GM18520 (cell line): Measurements from ENCODE around the gene TAF1B.

Source experiments
- ATAC-seq: cut with Tn5 transposase; IDR thresholded peaks from one replicate; pipeline ENCODE4 v1.9.1; 2021; ENCODE audit not compliant: unreplicated experiment

The TAF1B gene

DNA sequence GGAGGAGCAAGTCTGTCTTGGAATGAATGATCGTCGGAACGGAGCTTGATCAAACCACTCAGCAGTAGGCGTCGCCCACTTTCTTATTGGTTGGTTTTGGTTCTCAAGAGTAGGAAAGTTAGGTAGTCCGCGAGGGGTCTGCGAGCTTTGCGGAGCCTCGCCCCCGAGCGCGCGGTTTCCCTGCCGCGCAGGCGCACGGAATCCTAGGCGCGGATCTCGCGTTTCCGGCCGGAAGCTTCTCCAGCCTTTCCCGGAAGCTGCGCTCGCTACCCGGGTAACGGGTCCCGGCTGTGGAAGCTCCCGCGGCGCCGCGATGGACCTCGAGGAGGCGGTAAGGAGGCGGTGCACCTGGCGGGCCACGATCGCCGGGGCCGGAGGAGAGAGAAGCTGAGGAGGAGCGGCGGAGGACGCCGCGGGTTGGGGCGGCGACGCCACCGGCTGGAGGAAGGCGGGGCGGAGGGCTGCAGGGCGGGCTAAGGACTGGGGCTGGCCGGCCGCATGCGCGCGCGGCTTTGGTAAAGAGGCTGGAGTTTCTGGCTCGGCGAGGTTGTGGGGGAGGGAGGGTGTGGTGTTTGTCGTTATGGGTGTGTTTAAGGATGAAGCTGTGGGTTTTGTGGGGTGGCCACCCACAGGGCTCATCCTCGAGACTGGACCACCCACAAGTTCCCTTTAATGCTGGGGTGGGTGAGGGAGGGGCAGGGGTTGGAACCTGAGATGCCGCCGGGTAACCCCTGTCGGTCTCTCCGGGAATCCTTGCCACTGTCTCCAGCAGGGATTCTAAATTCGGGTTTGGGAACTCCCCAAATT is at the start of gene TAF1B:
Gene TAF1B, plus strand, starts transcription at position 246 of the 807 bp plus-strand sequence. Its CDS starts 68 bp downstream, at position 314.
- ATAC-seq: peak; percentile 63

DNA sequence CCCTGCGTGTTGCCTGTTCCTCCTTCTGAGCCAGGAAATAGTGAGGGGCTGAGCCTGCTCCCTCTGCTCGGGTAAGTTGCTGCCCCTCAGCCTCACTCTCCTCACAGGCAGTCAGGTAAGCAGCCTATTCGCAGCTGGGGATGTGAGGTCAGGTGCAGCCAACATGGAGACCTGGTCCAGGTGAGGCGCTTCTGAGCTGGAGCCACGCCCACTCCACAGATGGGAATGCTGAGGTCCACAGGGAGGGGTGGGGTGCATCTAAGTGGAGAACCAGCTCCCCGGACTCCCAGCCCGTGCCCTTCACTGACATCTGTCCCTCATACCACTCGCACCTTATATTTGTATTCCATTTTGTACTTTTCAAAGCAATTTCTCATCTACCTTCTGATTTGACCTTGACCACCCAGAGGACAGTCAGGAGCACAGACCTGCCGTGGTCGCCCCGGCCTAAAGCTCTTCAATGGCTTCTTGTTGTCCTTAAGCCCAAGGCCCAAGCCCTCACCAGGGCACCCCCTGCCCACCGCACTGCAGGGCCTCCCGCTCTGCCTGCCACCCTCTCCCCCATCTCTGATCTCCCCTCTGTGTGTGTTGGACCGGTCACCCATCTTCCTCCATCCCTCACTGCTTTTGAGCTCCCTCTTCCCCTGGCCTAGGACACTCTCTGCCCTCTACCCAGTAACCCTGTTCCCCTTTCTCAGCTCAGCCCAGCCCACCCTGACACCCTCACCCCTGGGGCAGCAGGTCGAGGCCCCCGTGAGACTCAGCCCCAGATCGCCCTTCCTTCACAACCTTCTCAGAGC is 49.2 kb upstream of the TAF1B start:
- no peak for ATAC-seq

DNA sequence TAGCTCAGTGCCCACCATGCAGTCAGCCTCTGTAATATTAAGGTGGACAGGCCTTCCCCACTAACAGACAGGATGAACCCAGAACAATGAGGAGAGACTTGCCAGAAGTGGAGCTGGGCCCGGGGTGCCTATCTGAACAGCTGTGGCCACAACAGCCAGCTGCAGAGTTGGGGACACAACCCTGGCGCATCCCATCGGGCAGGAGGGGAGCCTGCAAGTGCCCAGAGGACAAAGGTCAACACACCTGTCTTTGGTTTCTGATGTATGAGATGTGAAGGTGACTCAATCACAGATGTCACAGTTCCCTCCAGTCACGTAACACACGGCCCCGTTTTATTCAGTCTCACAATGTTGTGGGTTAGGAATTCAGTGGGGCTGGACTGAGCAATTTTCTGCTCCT is 48.2 kb upstream of the TAF1B start:
- ATAC-seq: no peak

DNA sequence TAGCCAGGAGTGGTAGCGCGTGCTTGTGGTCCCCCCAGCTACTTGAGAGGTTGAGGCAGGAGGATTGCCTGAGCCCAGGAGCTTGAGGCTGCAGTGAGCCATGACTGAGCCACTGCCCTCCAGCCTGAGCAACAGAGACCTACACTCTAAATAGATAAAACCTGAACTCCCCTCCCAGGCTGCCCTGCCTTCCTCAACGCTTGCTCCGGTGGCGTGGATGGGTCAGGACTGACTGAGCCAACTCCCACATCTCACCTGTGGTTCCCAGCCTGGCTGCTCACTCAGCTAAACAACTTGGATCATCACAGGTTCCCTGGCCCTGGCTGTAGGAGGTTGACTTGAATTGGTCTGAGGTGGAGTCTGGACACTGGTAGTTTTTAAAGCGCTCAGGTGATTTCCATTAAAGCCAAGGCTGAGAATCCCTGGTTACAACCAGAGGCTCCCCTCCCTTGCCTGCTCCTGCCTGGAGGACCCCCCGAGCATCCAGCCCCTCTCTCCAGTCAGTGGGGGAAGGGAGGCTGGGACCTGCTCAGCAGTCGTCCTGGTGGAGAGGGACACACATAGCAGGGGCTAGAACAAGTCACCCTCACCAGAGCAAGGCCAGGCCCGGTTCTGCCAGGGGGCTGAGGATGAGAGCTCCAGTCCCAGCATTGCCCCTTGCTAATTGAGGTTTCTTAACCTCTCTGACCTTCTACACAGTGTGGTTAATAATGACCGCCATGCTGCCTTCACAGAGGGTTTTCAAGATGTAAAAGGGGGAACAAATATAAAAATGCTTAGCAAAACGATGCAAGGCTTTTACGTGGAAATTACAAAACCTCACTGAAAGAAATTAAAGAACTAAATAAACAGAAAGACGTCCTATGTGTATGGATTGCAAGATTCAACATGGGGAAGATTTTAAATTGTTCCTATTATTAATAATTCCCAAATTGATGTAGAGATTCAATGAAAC is 46.9 kb upstream of the TAF1B start:
- ATAC-seq: no peak

DNA sequence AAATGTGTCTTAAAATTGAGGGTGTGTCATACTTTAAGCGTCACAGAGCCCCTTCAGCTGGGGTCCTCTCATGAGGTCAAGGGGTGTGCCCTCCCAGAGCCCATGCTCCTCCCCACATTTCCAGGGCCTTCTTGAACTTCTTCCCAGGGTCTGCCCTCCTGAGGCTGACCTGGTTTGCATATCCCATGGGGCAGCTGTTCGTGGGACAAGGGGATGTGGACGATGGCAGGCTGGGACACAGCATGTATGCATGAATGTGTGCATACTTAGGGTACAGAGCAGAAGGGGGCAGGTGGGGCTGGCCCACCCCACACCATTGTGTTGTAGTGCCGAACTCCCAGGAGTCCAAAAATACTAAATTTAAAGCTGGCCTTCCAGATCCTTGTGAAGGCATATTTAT is 46.2 kb upstream of the TAF1B start:
- no peak for ATAC-seq

DNA sequence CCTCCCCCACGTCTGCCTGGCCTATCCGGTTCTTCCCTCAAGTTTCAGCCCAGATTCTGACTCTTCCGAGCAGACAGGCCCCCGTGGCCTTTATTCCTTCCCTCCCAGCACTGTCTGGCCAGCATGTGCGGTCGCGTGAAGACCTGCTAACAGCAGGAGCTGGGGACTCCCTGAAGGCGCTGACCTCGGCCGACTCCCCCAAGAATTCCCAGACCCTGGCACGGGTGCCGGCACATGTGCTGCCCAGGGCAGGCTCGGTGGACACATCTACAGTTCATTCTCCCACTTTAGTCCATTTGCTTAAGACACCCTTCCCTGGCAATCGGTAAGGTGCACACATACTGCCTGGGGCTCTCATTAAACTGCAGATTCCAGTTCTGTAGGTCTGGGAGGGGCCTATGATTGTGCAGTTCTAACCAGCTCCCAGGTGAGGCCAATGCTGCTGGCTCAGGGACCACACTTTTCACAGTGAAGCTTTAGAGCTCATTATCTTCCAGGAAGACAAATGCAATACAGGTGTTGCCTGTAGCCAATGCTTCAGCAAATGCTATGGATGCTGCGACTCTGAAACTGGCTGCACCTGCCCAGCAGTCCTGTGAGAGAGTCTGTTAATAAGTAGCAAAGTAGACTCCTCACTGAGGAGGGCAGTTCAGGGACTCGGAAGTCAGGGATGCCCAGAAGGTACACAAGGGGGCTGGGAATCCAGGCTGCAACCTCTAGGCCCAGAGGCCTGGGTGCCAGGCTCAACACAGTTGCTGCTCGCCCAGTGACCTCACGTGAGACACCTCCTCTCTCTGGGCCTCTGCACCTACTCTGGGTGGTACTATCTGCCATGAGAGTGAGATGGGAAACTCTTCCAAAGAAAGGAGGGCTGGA is 45.4 kb upstream of the TAF1B start:
- no peak for ATAC-seq

DNA sequence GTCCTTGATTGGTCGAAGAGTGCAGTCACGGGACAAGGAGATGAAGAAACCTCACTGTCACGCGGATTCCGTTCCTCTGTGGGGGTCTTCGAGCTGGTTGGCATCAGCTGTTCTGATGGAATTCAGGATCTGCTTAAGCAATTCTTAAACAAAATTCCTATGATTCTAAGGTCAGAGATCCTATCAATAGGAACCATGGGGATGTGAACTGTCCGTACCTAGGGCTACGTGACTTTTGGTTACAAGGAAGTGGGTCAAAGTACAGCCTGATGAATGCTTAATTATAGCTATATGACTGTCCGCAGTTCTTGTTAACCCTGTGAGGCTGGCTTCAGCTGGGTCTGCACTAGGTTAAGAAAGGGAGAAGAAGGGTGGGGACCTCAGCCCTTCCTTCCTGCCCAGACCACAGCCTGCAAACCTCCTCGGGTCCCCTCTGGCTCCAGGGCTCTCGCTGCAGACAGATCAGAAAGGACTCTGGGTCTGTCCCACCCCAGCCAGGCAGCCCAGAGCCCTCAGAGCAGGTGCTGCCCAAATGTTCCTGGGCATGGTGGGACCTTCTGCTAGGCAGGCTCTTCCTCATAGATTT is 44.2 kb upstream of the TAF1B start:
- no peak for ATAC-seq

DNA sequence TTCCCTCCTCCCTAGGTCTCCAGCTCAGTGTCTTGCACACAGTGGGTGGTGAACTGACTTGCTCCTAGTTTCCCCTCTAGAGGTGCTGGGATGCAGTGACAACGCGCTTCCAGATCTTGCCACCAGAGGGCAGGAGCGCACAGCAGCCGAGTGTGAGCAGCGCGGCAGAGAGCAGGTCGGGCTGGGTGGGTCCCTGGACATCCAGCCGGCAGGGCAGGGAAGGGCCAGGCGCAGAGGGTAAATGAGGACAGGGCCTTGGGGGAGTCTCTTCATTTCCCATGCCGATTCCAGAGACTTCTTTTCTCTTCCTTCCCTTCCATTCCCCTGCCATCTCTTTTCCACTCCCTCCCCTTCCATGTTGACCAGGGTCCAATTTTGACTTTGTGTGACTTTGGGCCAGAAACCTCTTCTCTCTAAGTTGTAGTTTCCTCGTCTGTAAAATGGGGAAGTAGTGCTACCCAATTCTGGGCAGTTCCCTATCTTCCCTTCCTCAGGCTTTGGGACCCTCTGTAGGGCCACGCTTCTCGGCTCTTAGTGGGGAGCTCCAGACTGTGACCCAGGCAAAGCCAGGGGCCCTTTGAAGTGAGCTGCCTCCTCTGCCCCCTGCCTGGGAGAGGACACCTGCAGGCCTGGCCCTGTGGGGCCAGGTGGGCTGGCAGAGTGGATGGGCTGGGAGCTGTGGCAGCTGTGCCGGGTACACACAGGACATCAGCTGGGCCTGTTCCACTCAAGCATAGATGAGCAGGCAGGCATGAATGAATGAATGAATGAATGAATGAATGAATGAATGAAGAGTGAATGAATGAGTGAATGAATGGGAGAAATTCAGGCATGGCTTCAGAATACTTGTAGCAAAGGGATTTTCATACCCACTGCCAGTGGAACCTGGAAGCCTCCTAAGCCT is 43.3 kb upstream of the TAF1B start:
- no peak for ATAC-seq

DNA sequence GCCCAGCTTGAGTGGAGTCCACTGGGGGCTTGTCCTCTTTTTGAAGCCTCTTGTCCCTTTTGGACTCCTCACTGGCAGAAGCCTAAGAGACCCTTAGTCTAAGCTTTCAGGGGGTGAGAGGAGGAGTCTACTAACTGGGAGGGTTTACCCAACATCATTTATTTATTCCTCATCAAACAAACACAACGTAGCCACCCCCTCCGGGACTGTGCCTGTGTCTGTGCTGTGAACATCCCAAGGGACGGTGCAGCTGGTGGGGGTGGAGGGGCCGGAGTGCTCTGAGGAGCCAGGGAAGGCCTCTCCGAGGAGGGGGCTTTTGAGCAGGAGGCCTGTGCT is 42.7 kb upstream of the TAF1B start:
- no peak for ATAC-seq

DNA sequence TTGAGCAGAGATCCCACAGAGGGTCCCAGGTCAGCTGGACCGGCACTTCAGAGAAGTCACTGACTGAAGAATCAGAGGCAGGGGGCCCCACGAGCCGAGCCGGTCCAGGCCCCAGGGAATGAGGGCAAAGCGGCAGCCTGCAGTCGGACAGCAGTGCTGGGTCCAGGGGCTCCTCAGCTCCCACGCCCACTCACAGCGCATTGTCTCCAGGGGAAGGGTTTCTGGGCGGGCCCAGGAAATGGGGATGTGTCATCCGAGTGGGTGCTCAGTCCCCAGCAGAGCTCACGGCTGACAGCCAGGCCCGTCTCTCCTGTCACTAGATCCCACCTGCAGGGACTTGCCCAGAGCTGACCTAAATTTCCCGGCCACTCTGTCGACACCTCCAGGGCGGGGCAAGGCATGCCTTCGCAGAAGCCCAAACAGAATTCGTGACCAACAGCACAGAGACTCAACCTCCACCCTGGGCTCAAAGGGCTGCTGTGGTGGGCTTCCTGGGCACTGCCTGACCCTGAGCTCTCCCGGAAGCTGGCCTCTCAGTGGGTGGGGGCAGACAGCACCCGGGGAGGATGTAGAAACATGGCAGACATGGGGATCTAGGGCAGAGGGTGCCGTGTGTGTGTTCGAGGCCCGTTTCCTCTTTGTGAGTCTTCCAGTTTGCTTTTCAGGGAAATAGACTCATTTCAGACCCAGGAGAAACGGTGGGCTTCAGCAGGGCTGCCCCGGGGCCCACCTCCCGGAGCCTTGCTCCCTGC is 42.1 kb upstream of the TAF1B start:
- no peak for ATAC-seq

DNA sequence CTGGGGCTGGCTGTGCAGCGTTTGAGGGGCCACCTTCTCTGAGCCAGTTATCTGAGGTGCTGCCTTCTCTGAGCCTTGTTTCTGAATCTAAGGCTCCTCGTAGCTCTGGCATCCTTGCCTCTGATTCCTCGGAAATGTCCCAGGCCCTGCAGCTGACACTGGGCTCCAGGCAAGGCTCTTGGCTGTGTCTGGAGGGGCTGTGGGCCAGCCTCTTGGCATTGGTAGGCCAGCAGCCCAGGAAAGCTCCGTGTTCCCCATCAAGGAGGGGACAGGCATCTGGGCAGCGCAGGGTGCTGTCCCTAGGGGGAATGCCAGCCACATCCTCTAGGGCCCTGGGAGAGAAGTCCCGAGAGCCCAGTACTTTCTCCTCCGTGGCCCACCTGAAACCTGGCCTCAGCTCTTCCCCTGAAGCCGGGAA is 40.7 kb upstream of the TAF1B start:
- no peak for ATAC-seq

DNA sequence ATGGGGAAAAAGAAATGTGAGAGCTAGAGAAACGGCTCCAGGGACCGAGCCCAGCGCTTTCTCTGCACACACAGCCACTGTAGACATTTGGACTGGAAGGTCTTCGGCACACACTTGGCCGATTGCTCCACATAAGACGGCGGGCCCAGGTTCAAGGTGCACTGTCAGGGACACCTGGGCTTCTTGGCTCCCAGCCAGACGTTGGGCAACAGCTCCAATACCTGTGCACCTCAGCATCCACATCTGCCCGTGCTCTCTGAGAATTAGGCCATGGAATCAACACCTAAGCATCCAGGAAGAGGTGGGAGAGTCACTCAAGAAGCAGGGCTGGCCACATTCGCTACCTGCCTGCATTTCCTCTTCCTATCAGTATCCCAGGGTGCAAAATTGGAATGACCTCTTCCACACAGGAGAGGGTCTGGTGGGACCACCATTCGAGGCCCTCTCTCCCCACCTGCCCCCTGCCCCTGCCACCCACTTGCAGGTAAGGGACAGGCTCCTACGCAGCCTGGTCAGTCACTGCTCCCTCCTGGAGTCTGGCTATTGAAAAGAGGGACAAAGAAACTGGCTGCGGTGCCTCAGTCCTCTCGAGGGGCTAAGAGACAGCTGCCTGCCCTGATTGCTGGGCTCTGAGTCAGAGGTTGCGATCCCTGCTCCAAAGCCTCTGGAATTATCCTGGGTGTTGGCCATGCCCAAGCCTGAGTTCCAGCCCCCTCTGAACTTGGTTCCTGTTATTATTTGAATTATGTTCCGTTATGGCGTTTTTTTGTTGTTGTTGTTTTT is 40.1 kb upstream of the TAF1B start:
- no peak for ATAC-seq

DNA sequence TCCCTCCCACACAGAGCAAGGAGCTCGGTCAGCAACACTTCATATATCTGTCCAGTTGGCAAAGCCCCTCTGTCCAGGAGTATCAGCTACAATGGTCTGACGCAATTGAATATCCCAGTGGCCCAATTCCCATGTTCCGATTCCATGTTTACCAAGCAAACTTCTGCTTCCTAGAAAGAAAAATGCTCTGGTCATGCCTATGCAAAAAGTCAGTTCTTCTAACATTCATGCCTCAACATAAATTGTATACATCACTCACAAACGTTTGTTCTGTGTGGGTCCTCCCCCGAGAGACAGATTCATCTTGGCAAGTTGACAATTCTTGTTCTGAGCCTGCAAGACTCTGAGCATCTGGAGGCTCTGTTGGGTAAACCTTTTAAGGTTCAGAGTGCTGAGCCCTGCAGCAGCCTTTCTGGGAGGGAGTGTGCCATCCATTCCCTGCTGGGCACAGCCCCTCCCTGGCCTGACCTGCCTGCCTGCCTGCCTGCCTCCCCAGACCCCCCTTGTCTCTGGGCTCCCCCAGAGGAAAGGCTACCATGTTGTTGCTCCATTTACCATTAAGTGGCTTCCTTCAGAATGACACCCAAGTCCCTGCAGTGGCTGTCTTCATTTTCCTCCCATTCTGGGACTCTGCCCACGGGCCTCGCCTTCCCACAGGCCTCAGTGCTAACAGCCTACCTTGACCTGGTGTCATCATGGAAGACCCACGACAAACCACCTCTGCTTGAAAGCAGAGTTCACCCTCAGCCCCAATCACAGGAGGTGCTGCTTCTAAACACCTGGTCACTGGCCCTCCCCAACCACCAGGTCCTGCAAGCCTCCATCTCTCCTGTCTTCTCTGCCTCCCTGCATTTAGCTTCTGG is 37.6 kb upstream of the TAF1B start:
- ATAC-seq: no peak

DNA sequence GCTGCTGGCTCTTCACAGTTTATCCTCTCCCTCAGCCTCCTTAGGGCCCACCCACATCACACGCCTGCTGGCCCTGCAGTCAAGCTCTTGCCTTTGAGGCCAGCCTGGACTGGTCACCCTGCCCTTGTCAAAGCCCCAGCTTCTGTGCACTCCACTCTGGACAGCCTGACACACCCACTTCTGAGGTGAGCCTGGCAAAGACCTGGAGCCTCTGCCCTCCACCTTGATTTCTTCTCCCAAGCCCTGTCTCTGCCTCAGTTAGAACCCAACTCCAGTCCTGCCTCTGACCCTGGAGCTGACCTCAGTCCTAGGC is 37.0 kb upstream of the TAF1B start:
- no peak for ATAC-seq

DNA sequence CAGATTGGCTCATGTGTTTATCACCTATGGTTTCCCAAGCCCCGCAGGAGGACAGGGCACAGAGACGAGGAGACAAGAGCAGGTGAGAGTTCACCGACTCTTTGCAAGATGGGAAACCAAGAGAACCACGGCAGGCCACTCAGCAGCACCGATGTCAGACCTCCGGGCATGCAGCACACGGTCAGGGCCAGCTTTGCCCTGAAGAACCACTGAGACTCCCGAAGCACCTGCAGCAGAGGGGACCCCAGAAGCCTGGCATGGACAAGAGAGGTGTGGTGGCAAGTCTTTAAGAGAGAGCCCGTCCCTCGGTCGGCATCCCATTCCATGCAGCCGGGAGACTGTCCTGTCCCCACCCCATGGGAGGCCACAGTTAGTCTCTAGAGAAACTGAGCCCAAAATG is 36.6 kb upstream of the TAF1B start:
- no peak for ATAC-seq

DNA sequence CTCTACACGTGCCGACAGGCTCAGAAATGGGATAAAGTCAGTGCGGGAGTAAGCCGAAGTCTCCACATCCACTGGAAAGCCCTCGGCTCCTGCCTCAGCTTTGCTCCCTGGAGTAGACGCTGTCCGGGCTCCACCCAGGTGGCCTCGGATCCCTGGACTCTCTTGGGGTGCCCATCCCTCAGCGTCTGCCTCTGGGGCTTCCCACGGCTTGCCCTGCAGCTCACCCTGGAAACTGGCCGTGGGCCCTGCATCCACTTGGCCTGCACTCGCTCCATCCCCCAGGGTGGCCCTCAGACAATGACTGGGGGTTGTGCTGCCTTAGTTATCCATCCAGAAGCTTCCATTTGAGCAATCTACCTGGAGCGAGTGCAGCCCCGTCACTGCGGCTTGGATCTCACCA is 36.2 kb upstream of the TAF1B start:
- ATAC-seq: no peak
